ENCODE measurements around the gene HSH2D. TPM values are rescaled to one million over a fixed set of nuclear protein-coding genes. Genes with fewer than 3 reads are reported as not detected.

HSH2D gene
- total RNA-seq, 1 donor from 2014 or later, result not detected

Other genes with a start within 250 kb of the HSH2D start
- gene CYP4F2, start 245.6 kb upstream of the HSH2D start, total RNA-seq, result not detected in 2 replicates
- not detected in 2 replicates for gene CYP4F11, start 209.2 kb upstream of the HSH2D start, total RNA-seq
- gene OR10H4, start 194.7 kb upstream of the HSH2D start, total RNA-seq, result not detected in 2 replicates
- gene TPM4, start 67.2 kb upstream of the HSH2D start, total RNA-seq, result 324 and 355 TPM in 2 replicates
- 23.8 and 29.2 TPM in 2 replicates for gene RAB8A, start 31.8 kb upstream of the HSH2D start, total RNA-seq
- not detected in 2 replicates for gene CIB3, start 29.8 kb downstream of the HSH2D start, total RNA-seq
- 98.4 and 108 TPM in 2 replicates for gene FAM32A, start 41.7 kb downstream of the HSH2D start, total RNA-seq
- gene AP1M1, start 54.2 kb downstream of the HSH2D start, total RNA-seq, result 82.6 and 89.3 TPM in 2 replicates
- 9.2 and 13.7 TPM in 2 replicates for gene KLF2, start 181.1 kb downstream of the HSH2D start, total RNA-seq

All from myocyte (in vitro differentiated cells).